A549 treated with DMSO at 1 μM for 4 hours (cell line): Measurements from ENCODE around the gene FAM204A. TPM values are rescaled to one million over a fixed set of nuclear protein-coding genes. Genes with fewer than 3 reads are reported as not detected.

Experiments
- total RNA-seq: library from RNA; stranded (reverse); fragments of 200-300 nt; extraction: Qiagen RNA extraction; gene quantifications from 5 replicates; pipeline ENCODE4 v1.2.3, GENCODE V29; 2022; ENCODE audit warnings: low read depth

Gene FAM204A
- 42.8 to 61.5 TPM (median 50.9 TPM) in 5 replicates for total RNA-seq

GRCh38 chr10:118341791-118342637 is at the start of gene FAM204A:
TSS of gene FAM204A (minus strand) at chr10:118342324. CDS start at chr10:118336415, 5,909 bp downstream.

